Measurements from ENCODE around the gene CDCA7L. TPM values are rescaled to one million over a fixed set of nuclear protein-coding genes. Genes with fewer than 3 reads are reported as not detected.

Gene CDCA7L
- polyA plus RNA-seq, 1 of the 3 experiments (the other 2 are of a cell fraction), result 18.4 TPM

GRCh38 chr7:21851559-21851967, 94.1 kb downstream of the CDCA7L start:
- H2AFZ ChIP-seq (ENCODE audit: low read depth), result peak overlapping the region; percentile 78; the same call in 1 of the 2 replicates
- ChIA-PET POLR2A (no interaction called here), CTCF (no interaction called here)
- no peaks in the 10 kb centered on the region for H3K36me3 ChIP-seq (replicated peaks in 1 of 2; ENCODE audit: control insufficient read depth in 1 of 2, insufficient read depth in 2 of 2, low read length in 1 of 2)
- H3K9me2 ChIP-seq, result no peaks in the 10 kb centered on the region; the same call in 1 of the 2 replicates
- no peaks in the 10 kb centered on the region for H3K4me1 ChIP-seq (ENCODE audit: control insufficient read depth in 1 of 2, insufficient read depth in 2 of 2, low read depth in 1 of 2, low read length in 1 of 2)
- no peak for DNase-seq
- H3K9ac ChIP-seq, result no peak overlapping the region
- H3K79me2 ChIP-seq (ENCODE audit: insufficient read depth), result no peaks in the 10 kb centered on the region
- H3K4me3 ChIP-seq (ENCODE audit: low read depth in 2 of 2, low read length in 1 of 2), result no peak overlapping the region
- no peaks in the 10 kb centered on the region; the same call in 1 of the 2 replicates for H3K27me3 ChIP-seq (ENCODE audit: insufficient read depth)
- peak overlapping the region in 1 of 2 experiments; percentile 2; a peak in 1 of 4 replicates for H3K27ac ChIP-seq (ENCODE audit: low read depth in 2 of 2, low read length in 1 of 2)
- WGBS (ENCODE audit: low lambda C conversion rate), result 21% methylated on average over 6 of the region's 6 CpGs
- no peaks in the 10 kb centered on the region for H4K20me1 ChIP-seq (ENCODE audit: insufficient read depth)
- TF ChIP-seq REST (IDR thresholded peaks at IDR 0.05; ENCODE audit: low read depth, low read length), result no peak
- no peak for TF ChIP-seq CTCF (IDR thresholded peaks at IDR 0.05)
- TF ChIP-seq, protein P1, sequence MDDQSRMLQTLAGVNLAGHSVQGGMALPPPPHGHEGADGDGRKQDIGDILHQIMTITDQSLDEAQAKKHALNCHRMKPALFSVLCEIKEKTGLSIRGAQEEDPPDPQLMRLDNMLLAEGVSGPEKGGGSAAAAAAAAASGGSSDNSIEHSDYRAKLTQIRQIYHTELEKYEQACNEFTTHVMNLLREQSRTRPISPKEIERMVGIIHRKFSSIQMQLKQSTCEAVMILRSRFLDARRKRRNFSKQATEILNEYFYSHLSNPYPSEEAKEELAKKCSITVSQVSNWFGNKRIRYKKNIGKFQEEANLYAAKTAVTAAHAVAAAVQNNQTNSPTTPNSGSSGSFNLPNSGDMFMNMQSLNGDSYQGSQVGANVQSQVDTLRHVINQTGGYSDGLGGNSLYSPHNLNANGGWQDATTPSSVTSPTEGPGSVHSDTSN (IDR thresholded peaks at IDR 0.05), result no peak
- H3F3A ChIP-seq (replicated peaks; ENCODE audit: insufficient read depth), result no peaks in the 10 kb centered on the region
- no peaks in the 10 kb centered on the region for H3K9me3 ChIP-seq
- H3K4me2 ChIP-seq, result no peak overlapping the region
